CD4-positive, alpha-beta memory T cell (primary cell): ENCODE measurements around the gene TTC27. TPM values are rescaled to one million over a fixed set of nuclear protein-coding genes. Genes with fewer than 3 reads are reported as not detected.

Experiments used
- CTCF ChIA-PET: fragments of 350-600 bp; sonication (Branson Sonifier 250); formaldehyde crosslinking; loops from one replicate; lab custom pipeline; 2021; ENCODE audit warnings: inconsistent platforms; ENCODE audit not compliant: partially characterized antibody; lab: Charles Lee
- POLR2A ChIA-PET: fragments of 350-600 bp; sonication (Branson Sonifier 250); formaldehyde crosslinking; loops from one replicate; lab custom pipeline; 2021; ENCODE audit not compliant: partially characterized antibody; lab: Charles Lee
- DNase-seq, 5 donors: peaks; one replicate each; pipeline versions ENCODE4 v3.0.0 to v3.0.0-alpha.2; 2020 to 2022; ENCODE audit warnings: mixed read lengths in 1 of 5
- H3K27ac ChIP-seq: one replicate; pipeline ENCODE4 v1.7.0; 2013; ENCODE audit warnings: low read depth, low read length
- H3K27me3 ChIP-seq: 2 replicates; pipeline ENCODE4 v1.7.0; 2013; ENCODE audit warnings: mild to moderate bottlenecking, low read length, moderate library complexity; ENCODE audit not compliant: insufficient read depth
- H3K36me3 ChIP-seq: 2 replicates; pipeline ENCODE4 v1.7.0; 2013; ENCODE audit warnings: mild to moderate bottlenecking, low read length, moderate library complexity; ENCODE audit not compliant: insufficient read depth
- H3K4me1 ChIP-seq: 2 replicates; pipeline ENCODE4 v1.7.0; 2013; ENCODE audit warnings: mild to moderate bottlenecking, low read length, moderate library complexity; ENCODE audit not compliant: insufficient read depth
- H3K4me3 ChIP-seq, 2 donors: one replicate each; pipeline ENCODE4 v1.7.0; 2013; ENCODE audit warnings: low read length in 2 of 2, mild to moderate bottlenecking in 1 of 2
- H3K9me3 ChIP-seq, 2 donors: one replicate each; pipeline ENCODE4 v1.7.0; 2013; ENCODE audit warnings: low read length in 2 of 2, control low read depth in 1 of 2; ENCODE audit not compliant: control insufficient read depth in 1 of 2
- H3K27ac Mint-ChIP-seq, 7 donors: one replicate each; pipeline ENCODE4 v1.8.0; 2020 to 2021; ENCODE audit warnings: mixed read lengths in 7 of 7, mild to moderate bottlenecking in 6 of 7, inconsistent platforms in 3 of 7, moderate library complexity in 3 of 7
- H3K27me3 Mint-ChIP-seq, 2 donors: one replicate each; pipeline ENCODE4 v1.8.0; 2020 to 2021; ENCODE audit warnings: mixed read lengths in 2 of 2
- H3K36me3 Mint-ChIP-seq, 2 donors: one replicate each; pipeline ENCODE4 v1.8.0; 2020 to 2021; ENCODE audit warnings: mixed read lengths in 2 of 2, inconsistent platforms in 1 of 2, mild to moderate bottlenecking in 1 of 2
- H3K4me1 Mint-ChIP-seq, 4 donors: one replicate each; pipeline ENCODE4 v1.8.0; 2020 to 2021; ENCODE audit warnings: mixed read lengths in 4 of 4, mild to moderate bottlenecking in 1 of 4
- H3K4me3 Mint-ChIP-seq, 8 donors: one replicate each; pipeline ENCODE4 v1.8.0; 2020 to 2021; ENCODE audit warnings: mixed read lengths in 8 of 8, mild to moderate bottlenecking in 7 of 8, moderate library complexity in 6 of 8, inconsistent platforms in 3 of 8
- H3K9me3 Mint-ChIP-seq, 8 donors: one replicate each; pipeline ENCODE4 v1.8.0; 2020 to 2021; ENCODE audit warnings: mixed read lengths in 8 of 8, mild to moderate bottlenecking in 5 of 8, inconsistent platforms in 3 of 8, moderate library complexity in 1 of 8
- intact Hi-C: fragments of 100-400 bp; cut with micrococcal nuclease; formaldehyde crosslinking; loops from one replicate; pipeline ENCODE4 v1.15.1; 2023
- polyA plus RNA-seq, 2 donors: library from polyadenylated mRNA; unstranded; fragments of 300-500 nt; fragmentation: Illumina TruSeq; gene quantifications; one replicate each; pipeline ENCODE4 v1.2.3, GENCODE V29; 2021
- total RNA-seq, 2 experiments: library from RNA; stranded (reverse); gene quantifications; one replicate each; pipeline ENCODE4 v1.2.3, GENCODE V29; 2021

Gene TTC27
- total and polyA plus RNA-seq, 4 experiments from 2014 or later: 20.9 to 27.5 (median 25.3) TPM

DNA sequence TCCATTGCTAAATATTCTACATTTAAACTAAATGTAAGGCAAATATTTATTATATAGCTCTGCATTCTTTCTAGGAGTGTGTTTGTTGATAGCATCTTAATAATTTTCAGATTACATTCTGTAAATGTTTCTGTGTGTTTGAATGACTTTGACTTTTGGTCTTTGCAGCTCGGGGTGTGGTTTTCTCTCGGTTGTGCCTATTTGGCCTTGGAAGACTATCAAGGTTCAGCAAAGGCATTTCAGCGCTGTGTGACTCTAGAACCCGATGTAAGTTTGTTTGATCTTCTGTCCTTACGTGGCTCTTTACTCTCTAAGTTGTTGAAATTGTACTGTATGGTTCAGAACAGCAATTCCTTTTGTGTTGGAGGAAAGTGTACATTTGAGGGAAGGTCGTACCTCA lies 149.9 kb downstream of the TTC27 start:
- Mint-ChIP-seq H3K27ac (peak overlapping the region in 1 of 7 donors; percentile 10), H3K27me3 (no peaks in the 10 kb centered on the region), H3K4me3 (no peak overlapping the region), H3K9me3 (peaks cover 0 to 28% (median 20%) of the 10 kb centered on the region in 8 donors), H3K4me1 (no peaks in the 10 kb centered on the region), H3K36me3 (peaks cover 49 to 77% of the 10 kb centered on the region in 2 donors)
- peaks cover 14% of the 10 kb centered on the region for H3K36me3 ChIP-seq
- no peak for DNase-seq
- ChIA-PET CTCF (no interaction called here), POLR2A (no interaction called here)
- no peaks in the 10 kb centered on the region for H3K27me3 ChIP-seq
- intact Hi-C loops: no loop called here
- H3K9me3 ChIP-seq: peaks cover 0 to 5% of the 10 kb centered on the region in 2 donors
- H3K4me1 ChIP-seq: no peaks in the 10 kb centered on the region
- no peak overlapping the region for H3K4me3 ChIP-seq
- no peak overlapping the region for H3K27ac ChIP-seq

DNA sequence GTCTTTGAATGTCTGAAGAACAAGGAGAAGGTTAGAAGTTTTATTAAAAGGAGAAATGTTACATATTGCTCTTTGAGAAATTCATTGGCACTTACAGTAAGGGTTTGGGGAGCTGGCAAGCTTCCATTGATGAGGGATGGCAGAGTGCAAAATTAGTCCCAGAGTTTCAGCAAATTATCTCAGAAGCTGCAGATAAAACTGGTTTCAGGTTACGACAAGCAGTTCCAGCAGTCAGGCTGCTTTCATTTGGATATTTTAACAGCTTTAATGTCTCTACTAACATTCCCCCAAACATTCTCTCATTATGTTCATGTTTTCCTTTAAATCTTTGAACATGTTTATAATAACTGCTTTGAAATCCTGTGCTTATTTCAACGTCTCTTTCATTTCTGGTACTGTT lies 153.1 kb downstream of the TTC27 start:
- Mint-ChIP-seq H3K27me3 (no peaks in the 10 kb centered on the region), H3K27ac (no peak overlapping the region), H3K4me3 (no peak overlapping the region), H3K4me1 (no peaks in the 10 kb centered on the region), H3K9me3 (peaks cover 0 to 28% (median 20%) of the 10 kb centered on the region in 8 donors), H3K36me3 (peaks cover 68 to 85% of the 10 kb centered on the region in 2 donors)
- Histone ChIP-seq H3K27me3 (no peaks in the 10 kb centered on the region), H3K4me1 (no peaks in the 10 kb centered on the region), H3K27ac (no peak overlapping the region), H3K9me3 (peaks cover 0 to 5% of the 10 kb centered on the region in 2 donors), H3K4me3 (no peak overlapping the region), H3K36me3 (peaks cover 14% of the 10 kb centered on the region)
- CTCF ChIA-PET: no interaction called here
- POLR2A ChIA-PET: no interaction called here
- DNase-seq: no peak
- intact Hi-C loops: no loop called here

DNA sequence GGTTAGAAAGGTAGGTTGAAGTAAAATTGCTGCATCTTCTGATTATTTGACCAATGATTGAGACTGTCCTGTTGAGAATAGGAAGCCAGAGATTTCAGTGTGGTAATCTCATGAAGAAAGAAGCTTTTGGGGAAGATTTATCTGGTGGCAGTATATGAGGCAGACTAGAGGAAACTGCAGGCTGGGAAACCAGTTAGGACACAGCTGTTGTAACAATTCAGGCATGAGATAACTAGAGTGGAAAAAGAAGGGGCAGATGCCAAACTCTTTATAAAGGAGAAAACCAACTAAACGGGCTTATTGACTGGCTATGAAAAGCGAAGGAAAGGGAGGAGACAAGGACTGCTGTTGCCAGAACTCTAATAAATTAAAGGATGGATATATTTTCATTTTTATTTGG lies 155.6 kb downstream of the TTC27 start:
- DNase-seq: no peak
- CTCF ChIA-PET: no interaction called here
- POLR2A ChIA-PET: no interaction called here
- Mint-ChIP-seq H3K27ac (no peak overlapping the region), H3K4me3 (peak overlapping the region in 1 of 8 donors; percentile 29), H3K27me3 (no peaks in the 10 kb centered on the region), H3K36me3 (peaks cover 68 to 74% of the 10 kb centered on the region in 2 donors), H3K4me1 (no peaks in the 10 kb centered on the region), H3K9me3 (peaks cover 0 to 26% (median 17%) of the 10 kb centered on the region in 8 donors)
- Histone ChIP-seq H3K36me3 (peaks cover 8% of the 10 kb centered on the region), H3K4me3 (no peak overlapping the region), H3K27ac (no peak overlapping the region), H3K27me3 (no peaks in the 10 kb centered on the region), H3K9me3 (peaks cover 0 to 5% of the 10 kb centered on the region in 2 donors), H3K4me1 (no peaks in the 10 kb centered on the region)
- intact Hi-C loops: no loop called here

DNA sequence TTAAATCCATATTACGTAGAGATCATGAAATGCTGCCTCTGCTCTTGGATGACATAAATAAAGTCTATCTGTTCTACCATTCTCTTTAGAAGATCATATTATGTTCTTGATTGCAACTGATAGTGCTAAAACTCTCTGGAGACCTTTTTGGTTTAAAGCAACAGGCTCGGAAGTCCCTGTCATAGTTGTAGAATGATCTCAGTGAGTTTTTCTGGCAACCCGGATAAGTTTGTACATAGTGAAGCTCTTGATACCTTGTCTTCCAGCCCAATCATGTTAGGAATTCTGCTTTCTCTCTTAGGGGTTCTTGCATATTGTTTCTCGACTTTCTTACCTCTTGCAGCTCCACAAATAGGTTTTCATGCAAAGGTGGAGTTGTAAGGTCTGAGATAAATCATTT lies 156.1 kb downstream of the TTC27 start:
- Histone ChIP-seq H3K9me3 (peaks cover 0 to 5% of the 10 kb centered on the region in 2 donors), H3K4me1 (no peaks in the 10 kb centered on the region), H3K27me3 (no peaks in the 10 kb centered on the region), H3K27ac (no peak overlapping the region), H3K36me3 (peaks cover 8% of the 10 kb centered on the region), H3K4me3 (no peak overlapping the region)
- Mint-ChIP-seq H3K9me3 (peaks cover 0 to 21% (median 17%) of the 10 kb centered on the region in 8 donors), H3K4me3 (no peak overlapping the region), H3K27me3 (no peaks in the 10 kb centered on the region), H3K27ac (no peak overlapping the region), H3K36me3 (peaks cover 68 to 74% of the 10 kb centered on the region in 2 donors), H3K4me1 (no peaks in the 10 kb centered on the region)
- intact Hi-C loops: no loop called here
- ChIA-PET POLR2A (no interaction called here), CTCF (no interaction called here)
- DNase-seq: no peak

DNA sequence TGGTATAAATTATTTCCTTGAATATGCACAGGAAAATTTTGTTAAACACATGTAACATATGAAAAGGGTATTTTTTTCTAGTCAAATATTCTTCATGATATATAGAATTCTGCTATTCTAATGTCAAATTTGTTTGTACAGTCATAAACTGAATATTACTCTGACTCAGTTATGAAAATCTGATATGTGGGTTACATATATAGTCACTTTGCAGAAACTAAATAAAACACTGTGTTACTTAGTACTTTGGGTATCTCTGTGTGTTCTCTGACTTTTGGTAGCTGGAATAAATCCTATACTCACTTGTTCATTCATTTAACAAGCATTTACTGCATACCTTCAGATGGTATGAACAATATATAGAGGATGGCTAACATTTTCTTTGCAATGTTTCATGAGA lies 159.4 kb downstream of the TTC27 start:
- intact Hi-C loops: no loop called here
- no peaks in the 10 kb centered on the region for H3K27me3 Mint-ChIP-seq
- no peaks in the 10 kb centered on the region for H3K9me3 ChIP-seq
- no peaks in the 10 kb centered on the region for H3K27me3 ChIP-seq
- no peak overlapping the region for H3K27ac Mint-ChIP-seq
- no peak overlapping the region for H3K27ac ChIP-seq
- ChIA-PET CTCF (no interaction called here), POLR2A (no interaction called here)
- DNase-seq: no peak
- H3K4me1 ChIP-seq: no peaks in the 10 kb centered on the region
- peaks cover 64 to 68% of the 10 kb centered on the region in 2 donors for H3K36me3 Mint-ChIP-seq
- H3K36me3 ChIP-seq: peaks cover 6% of the 10 kb centered on the region
- H3K4me3 ChIP-seq: no peak overlapping the region
- no peak overlapping the region for H3K4me3 Mint-ChIP-seq
- H3K4me1 Mint-ChIP-seq: no peaks in the 10 kb centered on the region
- no peaks in the 10 kb centered on the region for H3K9me3 Mint-ChIP-seq

DNA sequence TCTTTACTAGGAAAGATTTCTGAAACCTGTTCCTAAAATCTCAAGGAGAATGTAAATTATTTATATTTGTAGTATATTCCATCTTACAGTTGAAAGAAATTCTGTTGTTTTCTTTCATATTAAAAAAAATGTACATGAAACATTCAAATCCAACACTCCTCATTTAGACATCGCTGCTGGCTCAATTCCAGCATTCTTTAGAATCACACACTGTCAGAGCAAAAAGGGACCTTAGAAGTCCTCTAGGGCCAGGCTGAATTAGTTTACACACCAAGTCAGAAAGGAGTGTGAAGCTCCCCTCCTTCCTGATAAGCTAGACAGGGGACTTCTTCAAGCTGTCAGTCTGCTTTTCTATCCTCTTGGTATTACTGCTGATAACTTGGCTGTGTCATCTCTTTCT lies 160.3 kb downstream of the TTC27 start:
- no peaks in the 10 kb centered on the region for H3K9me3 Mint-ChIP-seq
- peaks cover 3% of the 10 kb centered on the region for H3K36me3 ChIP-seq
- intact Hi-C loops: no loop called here
- no peak overlapping the region for H3K4me3 Mint-ChIP-seq
- POLR2A ChIA-PET: no interaction called here
- no peak overlapping the region for H3K4me3 ChIP-seq
- H3K4me1 Mint-ChIP-seq: no peaks in the 10 kb centered on the region
- H3K27me3 Mint-ChIP-seq: no peaks in the 10 kb centered on the region
- H3K4me1 ChIP-seq: no peaks in the 10 kb centered on the region
- CTCF ChIA-PET: no interaction called here
- H3K36me3 Mint-ChIP-seq: peaks cover 62 to 71% of the 10 kb centered on the region in 2 donors
- no peak for DNase-seq
- no peaks in the 10 kb centered on the region for H3K9me3 ChIP-seq
- no peak overlapping the region for H3K27ac ChIP-seq
- no peak overlapping the region for H3K27ac Mint-ChIP-seq
- no peaks in the 10 kb centered on the region for H3K27me3 ChIP-seq

DNA sequence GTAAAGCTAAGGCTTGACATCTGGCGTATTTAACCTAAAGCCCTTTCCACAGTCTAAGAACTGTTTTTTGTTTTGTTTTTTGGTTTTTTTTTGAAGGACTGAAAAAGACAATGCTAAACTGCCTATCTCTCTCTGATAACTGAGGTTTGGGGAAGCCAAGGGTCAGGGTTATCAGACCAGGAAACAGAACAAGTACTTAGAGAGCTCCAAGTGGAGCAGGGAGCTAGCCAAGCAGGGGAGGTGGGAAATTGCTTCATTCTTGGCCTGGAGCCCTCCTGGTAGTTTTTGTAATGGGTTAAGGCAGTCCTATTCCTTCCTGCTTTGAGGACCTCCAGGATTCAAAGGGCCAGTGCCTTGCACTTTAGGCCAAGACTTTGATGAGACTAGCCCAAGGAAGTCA lies 164.6 kb downstream of the TTC27 start:
- H3K27me3 Mint-ChIP-seq: no peaks in the 10 kb centered on the region
- Histone ChIP-seq H3K27me3 (no peaks in the 10 kb centered on the region), H3K9me3 (no peaks in the 10 kb centered on the region), H3K4me1 (no peaks in the 10 kb centered on the region), H3K27ac (no peak overlapping the region), H3K4me3 (no peak overlapping the region), H3K36me3 (peaks cover under 1% of the 10 kb centered on the region)
- peaks cover 42 to 64% of the 10 kb centered on the region in 2 donors for H3K36me3 Mint-ChIP-seq
- H3K9me3 Mint-ChIP-seq: peaks cover 0 to 3% (median 0%) of the 10 kb centered on the region in 8 donors
- no peak for DNase-seq
- ChIA-PET POLR2A (no interaction called here), CTCF (no interaction called here)
- no peak overlapping the region for H3K4me3 Mint-ChIP-seq
- H3K27ac Mint-ChIP-seq: no peak overlapping the region
- no peaks in the 10 kb centered on the region for H3K4me1 Mint-ChIP-seq
- intact Hi-C loops: no loop called here

DNA sequence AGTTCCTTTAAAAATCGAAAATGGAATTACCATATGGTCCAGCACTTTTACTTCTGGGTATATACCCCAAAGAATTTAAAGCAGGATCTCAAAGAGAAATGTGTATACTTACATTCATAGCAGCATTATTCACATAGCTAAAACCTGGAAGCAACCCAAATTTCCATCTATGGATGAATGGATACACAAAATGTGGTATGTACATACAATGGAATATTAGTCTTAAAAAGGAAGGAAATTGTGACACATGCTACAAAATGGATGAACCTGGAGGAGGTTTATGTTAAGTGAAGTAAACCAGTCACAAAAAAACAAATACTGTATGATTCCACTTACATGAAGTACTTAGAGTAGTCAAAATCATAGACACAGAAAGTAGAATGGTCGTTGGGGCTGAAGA lies 171.0 kb downstream of the TTC27 start:
- peaks cover 0 to 3% (median 0%) of the 10 kb centered on the region in 8 donors for H3K9me3 Mint-ChIP-seq
- Histone ChIP-seq H3K4me1 (no peaks in the 10 kb centered on the region), H3K27ac (no peak overlapping the region), H3K4me3 (no peak overlapping the region), H3K9me3 (no peaks in the 10 kb centered on the region), H3K36me3 (no peaks in the 10 kb centered on the region), H3K27me3 (no peaks in the 10 kb centered on the region)
- H3K36me3 Mint-ChIP-seq: peaks cover 26 to 55% of the 10 kb centered on the region in 2 donors
- H3K4me1 Mint-ChIP-seq: no peaks in the 10 kb centered on the region
- no peak overlapping the region for H3K27ac Mint-ChIP-seq
- ChIA-PET CTCF (no interaction called here), POLR2A (no interaction called here)
- DNase-seq: no peak
- H3K27me3 Mint-ChIP-seq: no peaks in the 10 kb centered on the region
- H3K4me3 Mint-ChIP-seq: no peak overlapping the region
- intact Hi-C loops: no loop called here
